Adrenal gland (tissue), 5 donors: Measurements from ENCODE around the gene GTF2IRD1.

Source experiments
- CTCF ChIP-seq, 6 experiments: fragments of 450-650 bp in 4 of 6; fragments of 200-600 bp in 2 of 6; sonication (generic) in 1 of 6; IDR thresholded peaks; 1 replicate in 5 of 6; 2 replicates in 1 of 6; pipeline versions ENCODE4 v1.5.1 to v1.8.0; 2016 to 2021; ENCODE audit warnings: antibody characterized with exemption in 6 of 6, mild to moderate bottlenecking in 2 of 6, moderate library complexity in 1 of 6
- POLR2A ChIP-seq, 2 donors: fragments of 450-650 bp; IDR thresholded peaks; one replicate each; pipeline ENCODE4 v1.6.1; 2017; ENCODE audit warnings: antibody characterized with exemption in 2 of 2, mild to moderate bottlenecking in 2 of 2, moderate library complexity in 1 of 2
- donor health status: DM: no; HTN: no; CAD: no.

GRCh38 chr7:74464931-74465886, 11.5 kb downstream of the GTF2IRD1 start:
- TF ChIP-seq CTCF (IDR thresholded peaks at IDR 0.05) (no peak), POLR2A (IDR thresholded peaks at IDR 0.05) (no peak)
